Activated naive CD8-positive, alpha-beta T cell treated with anti-CD3 and anti-CD28 coated beads, Interleukin-2, amount 50 U/mL, for 24 hours (primary cell): Measurements from ENCODE around the gene FAM222A.

Experiments
- ATAC-seq: fragments of 150-1000 bp; cut with Tn5 transposase; one replicate; pipeline ENCODE4 v1.10.0; 2021
- DNase-seq: peaks from one replicate; pipeline ENCODE4 v3.0.0; 2021
- H3K27ac Mint-ChIP-seq: one replicate; pipeline ENCODE4 v1.8.0; 2021; ENCODE audit warnings: mild to moderate bottlenecking, mixed read lengths
- H3K27me3 Mint-ChIP-seq: one replicate; pipeline ENCODE4 v1.8.0; 2021; ENCODE audit warnings: mixed read lengths
- H3K36me3 Mint-ChIP-seq: one replicate; pipeline ENCODE4 v1.8.0; 2021; ENCODE audit warnings: low read depth, mixed read lengths
- H3K4me1 Mint-ChIP-seq: one replicate; pipeline ENCODE4 v1.8.0; 2021; ENCODE audit warnings: mixed read lengths
- H3K4me3 Mint-ChIP-seq: one replicate; pipeline ENCODE4 v1.8.0; 2021; ENCODE audit warnings: mild to moderate bottlenecking, moderate library complexity, mixed read lengths
- H3K9me3 Mint-ChIP-seq: one replicate; pipeline ENCODE4 v1.8.0; 2021; ENCODE audit warnings: mixed read lengths

The FAM222A gene

DNA sequence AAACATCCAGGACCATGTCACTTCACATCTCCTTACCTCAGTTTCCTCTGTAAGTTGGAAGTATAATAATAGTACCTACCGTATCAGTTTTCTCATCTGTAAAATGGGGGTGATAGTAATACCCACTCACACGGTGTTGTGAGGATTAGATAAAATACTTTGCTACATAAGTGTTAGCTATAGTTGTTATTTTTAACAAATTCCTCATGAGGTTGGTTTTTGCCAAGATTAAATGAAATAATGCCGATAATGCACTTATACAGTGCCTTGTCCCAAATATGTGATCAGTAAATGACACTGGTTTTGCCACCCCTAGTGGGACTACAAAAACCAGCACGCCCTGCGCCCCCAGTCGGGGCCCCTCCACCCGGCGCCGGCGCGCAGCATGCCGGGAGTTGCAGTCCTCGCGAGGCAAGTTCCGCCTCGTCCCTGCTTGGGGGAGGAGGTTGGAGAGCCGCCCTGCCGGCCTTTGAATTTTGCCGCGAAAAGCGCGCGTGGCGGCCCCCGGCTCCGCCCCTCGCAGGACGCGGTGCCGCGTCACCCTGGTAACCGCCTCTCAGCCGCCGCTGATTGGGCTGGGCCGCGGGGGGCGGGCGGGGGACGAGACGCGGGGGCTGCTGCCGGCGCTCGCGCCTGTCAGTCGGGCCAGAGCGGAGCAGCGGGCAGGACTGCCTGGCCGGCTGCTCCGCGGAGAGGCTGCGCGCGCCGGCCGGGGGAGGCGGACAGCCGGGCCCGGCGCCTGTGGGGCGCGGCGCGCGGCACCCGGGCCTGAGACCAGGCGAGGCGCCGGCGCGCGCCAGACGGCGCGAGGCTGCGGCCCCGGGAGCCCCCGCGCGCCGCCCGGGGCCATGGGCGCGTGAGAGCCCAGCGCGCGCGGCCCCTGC is at the start of gene FAM222A:
Gene FAM222A (plus strand): TSS at position 639 of the 884 bp plus-strand sequence. CDS start 30,322 bp downstream, outside the sequence.
- Mint-ChIP-seq H3K4me3 (peak within 1 kb of the TSS; percentile 53), H3K9me3 (no peaks in the 10 kb centered on the region), H3K27ac (no peak within 1 kb of the TSS), H3K27me3 (peaks cover 50% of the 10 kb centered on the region), H3K36me3 (no peaks in the 10 kb centered on the region), H3K4me1 (peaks cover 4% of the 10 kb centered on the region)
- ATAC-seq, result peak; percentile 93
- peak; percentile 94 for DNase-seq

DNA sequence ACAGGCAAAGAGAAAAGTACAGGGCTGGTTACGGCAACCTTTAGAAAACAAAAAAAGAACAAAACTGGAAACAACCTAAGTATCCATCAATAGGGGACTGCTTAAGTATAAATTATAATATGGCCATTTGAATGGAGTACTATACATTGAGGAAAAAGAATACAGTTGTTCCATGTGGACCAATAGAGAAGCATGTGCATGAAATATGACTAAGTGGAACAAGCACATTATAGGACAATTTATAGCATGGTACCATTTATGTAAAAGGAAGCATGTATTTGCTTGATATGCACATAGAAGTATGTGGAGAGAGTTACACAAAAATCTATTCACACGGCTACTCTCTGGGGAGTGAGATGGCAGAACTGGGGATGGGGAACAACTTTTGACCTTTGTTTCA is 49.2 kb upstream of the FAM222A start:
- Mint-ChIP-seq H3K4me1 (no peaks in the 10 kb centered on the region), H3K36me3 (no peaks in the 10 kb centered on the region), H3K27ac (no peak overlapping the region), H3K9me3 (no peaks in the 10 kb centered on the region), H3K27me3 (peaks cover 3% of the 10 kb centered on the region), H3K4me3 (no peak overlapping the region)
- ATAC-seq (no peak), DNase-seq (no peak)

DNA sequence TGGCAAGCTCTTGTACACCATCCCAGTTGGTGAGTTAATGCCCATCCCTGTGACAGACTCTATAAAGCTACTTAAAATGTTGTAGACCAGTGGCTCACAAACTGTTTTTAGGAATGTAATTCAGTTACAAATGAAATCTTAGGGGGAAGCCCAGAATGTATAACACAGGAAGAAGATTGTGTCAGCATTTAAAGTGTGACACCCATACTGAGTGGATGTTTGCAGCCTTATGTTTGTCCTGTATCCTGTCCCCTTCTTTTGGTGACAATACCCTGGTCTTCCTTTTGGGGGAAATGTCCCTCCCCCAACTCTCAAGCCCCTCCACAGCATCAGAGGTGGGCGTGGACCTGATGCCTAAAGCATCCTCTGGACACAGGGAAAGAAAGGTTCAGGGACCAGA is 47.6 kb upstream of the FAM222A start:
- Mint-ChIP-seq H3K9me3 (no peaks in the 10 kb centered on the region), H3K4me3 (no peak overlapping the region), H3K27ac (no peak overlapping the region), H3K27me3 (peaks cover 3% of the 10 kb centered on the region), H3K36me3 (no peaks in the 10 kb centered on the region), H3K4me1 (no peaks in the 10 kb centered on the region)
- no peak for DNase-seq
- no peak for ATAC-seq

DNA sequence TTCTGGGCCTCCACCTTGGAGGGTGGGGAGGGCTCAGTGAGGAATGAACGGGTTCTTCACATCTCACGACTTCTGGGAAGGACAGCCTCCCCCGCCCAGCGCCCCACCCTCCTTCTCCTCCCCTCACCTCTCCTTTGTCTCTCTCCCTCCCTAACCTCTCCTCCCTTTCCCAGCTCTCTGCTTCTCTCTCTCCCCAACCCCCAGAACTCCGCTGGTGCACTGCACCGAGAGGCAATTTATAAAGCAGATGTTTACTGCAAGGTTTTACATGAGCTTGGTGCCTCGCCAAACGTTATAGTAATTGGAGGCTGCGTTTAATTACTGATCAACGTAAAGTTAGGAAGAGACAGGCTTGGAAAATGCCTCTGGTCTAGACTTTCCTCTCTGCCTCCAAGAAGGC is 42.9 kb upstream of the FAM222A start:
- peaks cover 7% of the 10 kb centered on the region for H3K27me3 Mint-ChIP-seq
- H3K27ac Mint-ChIP-seq, result no peak overlapping the region
- H3K36me3 Mint-ChIP-seq, result no peaks in the 10 kb centered on the region
- H3K9me3 Mint-ChIP-seq, result no peaks in the 10 kb centered on the region
- no peak overlapping the region for H3K4me3 Mint-ChIP-seq
- DNase-seq (no peak), ATAC-seq (no peak)
- no peaks in the 10 kb centered on the region for H3K4me1 Mint-ChIP-seq

DNA sequence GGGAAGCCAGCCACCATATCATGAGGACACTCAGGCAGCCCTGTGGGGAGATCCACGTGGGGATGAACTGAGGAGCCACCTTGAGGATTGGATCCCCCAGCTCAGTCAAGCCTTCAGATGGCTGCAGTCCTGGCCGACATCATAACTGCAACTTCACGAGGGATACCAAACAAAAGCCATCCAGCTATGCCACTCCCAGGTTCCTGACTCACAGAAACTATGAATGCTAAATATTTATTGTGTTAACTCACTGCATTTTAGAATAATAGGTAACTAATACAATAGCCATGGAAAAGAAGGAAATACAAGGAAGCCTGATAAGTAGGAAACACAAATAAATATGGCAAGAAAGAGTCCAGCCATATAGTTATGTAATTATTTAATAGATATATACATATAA is 42.1 kb upstream of the FAM222A start:
- H3K9me3 Mint-ChIP-seq, result no peaks in the 10 kb centered on the region
- H3K36me3 Mint-ChIP-seq, result no peaks in the 10 kb centered on the region
- no peak overlapping the region for H3K27ac Mint-ChIP-seq
- DNase-seq, result no peak
- no peaks in the 10 kb centered on the region for H3K4me1 Mint-ChIP-seq
- peaks cover 11% of the 10 kb centered on the region for H3K27me3 Mint-ChIP-seq
- ATAC-seq, result no peak
- H3K4me3 Mint-ChIP-seq, result no peak overlapping the region

DNA sequence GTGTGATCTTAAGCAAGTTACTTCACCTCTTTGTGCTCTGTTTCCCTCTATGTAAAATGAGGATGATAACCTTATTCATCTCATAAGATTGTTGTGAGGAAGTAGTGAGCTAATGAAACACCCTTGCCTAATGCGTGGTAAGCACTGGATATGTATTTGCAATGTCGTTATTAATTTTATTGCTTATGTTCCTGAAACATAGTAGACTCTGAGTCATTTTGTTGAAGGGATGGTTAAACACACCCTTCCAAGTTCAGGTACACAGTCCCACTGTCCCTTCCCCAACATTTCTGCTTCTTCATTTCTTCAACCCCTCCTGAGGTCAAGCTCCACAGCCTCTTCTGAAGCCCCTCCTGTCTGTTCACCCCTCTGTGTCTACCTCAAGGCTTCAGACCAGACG is 40.2 kb upstream of the FAM222A start:
- no peaks in the 10 kb centered on the region for H3K9me3 Mint-ChIP-seq
- H3K4me1 Mint-ChIP-seq, result no peaks in the 10 kb centered on the region
- DNase-seq, result no peak
- H3K4me3 Mint-ChIP-seq, result no peak overlapping the region
- no peak for ATAC-seq
- H3K27me3 Mint-ChIP-seq, result peaks cover 16% of the 10 kb centered on the region
- no peak overlapping the region for H3K27ac Mint-ChIP-seq
- no peaks in the 10 kb centered on the region for H3K36me3 Mint-ChIP-seq

DNA sequence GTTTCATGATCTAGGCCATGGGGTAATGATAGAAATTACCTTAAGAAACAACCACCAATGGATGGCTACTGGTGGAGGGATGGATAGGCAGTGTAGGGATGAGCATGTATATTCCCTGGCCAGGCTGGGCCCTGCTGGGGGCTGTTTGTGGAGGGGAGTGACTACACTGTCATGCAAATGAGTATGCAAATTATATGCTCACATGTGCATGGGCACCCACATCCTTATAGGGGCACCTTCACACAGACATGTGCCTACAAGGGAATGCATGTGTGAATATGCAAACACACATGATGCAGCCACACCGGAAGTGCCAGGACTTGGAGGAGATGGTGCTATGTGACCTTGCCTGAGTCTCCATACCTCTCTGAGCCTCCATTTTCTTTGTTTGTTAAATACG is 39.7 kb upstream of the FAM222A start:
- no peak overlapping the region for H3K4me3 Mint-ChIP-seq
- no peak overlapping the region for H3K27ac Mint-ChIP-seq
- no peaks in the 10 kb centered on the region for H3K4me1 Mint-ChIP-seq
- no peak for DNase-seq
- no peaks in the 10 kb centered on the region for H3K36me3 Mint-ChIP-seq
- peaks cover 16% of the 10 kb centered on the region for H3K27me3 Mint-ChIP-seq
- ATAC-seq, result no peak
- H3K9me3 Mint-ChIP-seq, result no peaks in the 10 kb centered on the region

DNA sequence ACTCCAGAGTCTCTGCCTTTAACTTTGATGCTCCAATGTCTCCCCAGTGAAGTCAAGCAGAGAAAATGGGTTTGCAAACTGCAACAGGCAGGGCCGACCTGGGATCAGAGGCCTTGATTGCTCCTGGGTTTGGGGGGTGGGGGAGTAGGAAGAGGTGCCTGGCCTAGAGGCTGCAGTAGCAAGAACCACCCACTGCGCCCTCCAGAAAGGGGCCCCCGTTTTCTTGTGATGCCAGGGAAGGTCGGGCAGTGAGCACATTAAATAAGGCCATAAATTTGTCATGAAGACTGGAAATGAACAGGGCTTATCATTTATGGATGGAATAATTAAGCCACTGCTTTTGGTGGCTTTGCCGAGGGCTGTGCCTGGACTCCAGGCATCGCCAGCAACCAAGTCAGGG is 38.2 kb upstream of the FAM222A start:
- ATAC-seq, result no peak

DNA sequence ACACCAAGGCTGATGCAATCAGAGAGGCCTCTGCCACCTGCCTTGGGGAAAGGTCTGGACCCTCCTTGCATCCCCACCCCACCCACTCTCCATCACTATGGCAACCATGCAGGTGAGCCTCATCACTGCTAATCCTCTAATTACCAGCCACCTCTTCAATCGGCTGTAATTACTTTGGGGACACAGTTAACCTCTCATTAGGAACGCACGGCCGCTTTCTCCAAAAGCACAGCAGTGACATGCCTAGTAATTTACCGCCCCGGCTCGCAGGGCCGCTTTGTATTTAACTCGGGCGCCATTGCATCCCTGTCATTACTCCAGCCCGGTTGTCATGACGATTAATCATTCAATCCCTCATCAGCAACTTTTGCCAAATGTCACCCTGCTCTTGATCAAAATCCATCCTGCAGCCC is 36.3 kb upstream of the FAM222A start:
- no peak overlapping the region for H3K4me3 Mint-ChIP-seq
- no peaks in the 10 kb centered on the region for H3K36me3 Mint-ChIP-seq
- no peak overlapping the region for H3K27ac Mint-ChIP-seq
- H3K27me3 Mint-ChIP-seq, result peaks cover 18% of the 10 kb centered on the region
- no peaks in the 10 kb centered on the region for H3K9me3 Mint-ChIP-seq
- no peaks in the 10 kb centered on the region for H3K4me1 Mint-ChIP-seq
- DNase-seq, result no peak
- ATAC-seq, result no peak

More for the DNA sequence above, 38.2 kb upstream of the FAM222A start:
- H3K4me3 Mint-ChIP-seq, result no peak overlapping the region
- no peaks in the 10 kb centered on the region for H3K4me1 Mint-ChIP-seq
- no peaks in the 10 kb centered on the region for H3K36me3 Mint-ChIP-seq
- H3K9me3 Mint-ChIP-seq, result no peaks in the 10 kb centered on the region
- DNase-seq, result no peak
- H3K27me3 Mint-ChIP-seq, result peaks cover 16% of the 10 kb centered on the region
- H3K27ac Mint-ChIP-seq, result no peak overlapping the region

DNA sequence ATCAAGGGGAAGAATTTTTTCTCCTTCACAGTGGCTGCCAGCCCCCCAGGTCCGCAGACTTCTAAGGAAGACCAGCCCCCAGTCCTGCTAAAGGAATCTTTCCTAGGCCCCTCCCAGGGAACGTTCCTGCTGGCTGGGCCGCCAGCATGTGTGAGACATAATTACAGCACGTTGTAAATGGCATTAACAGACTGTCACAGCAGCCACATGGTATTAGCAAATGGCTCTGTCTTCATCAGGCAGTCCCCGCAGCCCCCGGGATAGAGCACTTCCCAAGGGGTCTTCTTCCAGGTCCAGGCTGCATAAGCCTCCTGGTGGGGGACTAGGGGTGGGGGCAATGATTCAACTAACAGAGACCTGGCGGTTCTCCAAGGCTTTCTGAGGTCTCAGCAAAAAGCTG is 34.9 kb upstream of the FAM222A start:
- no peaks in the 10 kb centered on the region for H3K36me3 Mint-ChIP-seq
- H3K27me3 Mint-ChIP-seq, result peaks cover 22% of the 10 kb centered on the region
- ATAC-seq (no peak), DNase-seq (no peak)
- no peak overlapping the region for H3K4me3 Mint-ChIP-seq
- H3K9me3 Mint-ChIP-seq, result no peaks in the 10 kb centered on the region
- H3K27ac Mint-ChIP-seq, result no peak overlapping the region
- H3K4me1 Mint-ChIP-seq, result no peaks in the 10 kb centered on the region

DNA sequence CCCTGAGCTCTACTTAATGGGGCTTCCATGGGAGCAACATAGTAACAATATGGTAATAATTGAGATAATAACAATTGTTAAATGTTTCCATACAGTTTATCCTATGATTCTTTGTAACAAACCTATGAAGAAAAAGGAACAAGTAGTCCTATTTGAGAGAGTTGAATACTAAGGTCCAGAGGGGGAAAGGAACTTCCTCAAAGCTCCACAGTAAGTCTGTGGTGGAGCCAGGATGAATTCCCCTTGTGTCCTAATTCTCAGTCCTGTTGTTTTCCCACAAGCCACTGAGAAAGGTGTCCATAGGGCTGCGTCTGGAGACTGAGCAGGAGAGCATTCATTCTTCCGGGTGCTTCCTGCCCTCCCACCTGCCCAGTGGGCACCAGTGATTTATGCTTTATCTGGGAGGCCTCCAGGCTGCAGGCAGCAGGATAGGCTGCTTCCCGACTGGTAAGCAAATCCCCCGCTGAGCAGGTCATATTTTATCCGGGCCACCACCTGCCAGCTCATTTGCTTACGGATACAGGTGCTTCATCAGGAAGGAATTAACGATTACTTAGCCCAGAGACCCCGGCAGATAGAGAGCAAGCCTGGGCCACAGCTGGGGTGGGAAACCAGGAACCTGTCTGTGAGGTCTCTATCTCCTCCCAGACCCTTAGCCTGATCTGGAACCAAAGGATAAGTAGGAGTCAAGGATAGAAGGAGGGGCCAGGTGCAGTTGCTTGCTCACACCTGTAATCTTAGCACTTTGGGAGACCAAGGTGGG is 33.9 kb upstream of the FAM222A start:
- Mint-ChIP-seq H3K4me1 (no peaks in the 10 kb centered on the region), H3K9me3 (no peaks in the 10 kb centered on the region), H3K4me3 (no peak overlapping the region), H3K36me3 (no peaks in the 10 kb centered on the region), H3K27ac (no peak overlapping the region), H3K27me3 (peaks cover 21% of the 10 kb centered on the region)
- ATAC-seq (no peak), DNase-seq (no peak)

DNA sequence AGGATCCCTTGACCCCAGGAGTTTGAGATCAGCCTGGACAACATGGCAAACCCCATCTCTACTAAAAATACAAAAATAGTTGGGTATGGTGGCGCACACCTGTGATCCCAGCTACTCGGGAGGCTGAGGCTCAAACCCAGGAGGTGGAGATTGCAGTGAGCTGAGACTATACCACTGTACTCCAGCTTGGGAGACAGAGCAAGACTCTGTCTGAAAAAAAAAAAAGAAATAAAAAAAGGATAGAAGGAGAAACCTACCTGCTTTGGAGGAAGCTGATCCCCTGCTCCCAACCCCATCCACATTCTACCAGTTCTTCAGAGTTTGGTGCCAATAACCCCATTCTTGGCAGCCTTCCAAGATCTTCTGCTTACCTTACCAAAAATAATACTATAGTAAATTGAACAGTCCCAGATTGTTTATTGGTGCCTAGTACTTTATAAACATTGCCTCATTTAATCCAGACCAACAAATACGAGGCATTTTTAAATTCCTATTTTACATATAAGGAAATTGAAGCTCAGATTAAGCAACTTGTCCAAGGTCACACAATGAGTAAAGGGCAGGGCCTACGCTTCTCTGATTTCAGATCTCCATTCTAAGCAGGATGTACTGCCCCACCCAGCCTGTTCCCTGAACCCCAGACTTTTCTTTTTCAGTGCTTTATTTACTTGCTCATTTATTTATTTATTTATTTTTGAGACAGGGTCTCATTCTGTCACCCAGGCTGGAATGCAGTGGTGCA is 33.2 kb upstream of the FAM222A start:
- Mint-ChIP-seq H3K27me3 (peaks cover 19% of the 10 kb centered on the region), H3K27ac (no peak overlapping the region), H3K4me1 (no peaks in the 10 kb centered on the region), H3K36me3 (no peaks in the 10 kb centered on the region), H3K4me3 (no peak overlapping the region), H3K9me3 (no peaks in the 10 kb centered on the region)
- ATAC-seq, result no peak
- no peak for DNase-seq

DNA sequence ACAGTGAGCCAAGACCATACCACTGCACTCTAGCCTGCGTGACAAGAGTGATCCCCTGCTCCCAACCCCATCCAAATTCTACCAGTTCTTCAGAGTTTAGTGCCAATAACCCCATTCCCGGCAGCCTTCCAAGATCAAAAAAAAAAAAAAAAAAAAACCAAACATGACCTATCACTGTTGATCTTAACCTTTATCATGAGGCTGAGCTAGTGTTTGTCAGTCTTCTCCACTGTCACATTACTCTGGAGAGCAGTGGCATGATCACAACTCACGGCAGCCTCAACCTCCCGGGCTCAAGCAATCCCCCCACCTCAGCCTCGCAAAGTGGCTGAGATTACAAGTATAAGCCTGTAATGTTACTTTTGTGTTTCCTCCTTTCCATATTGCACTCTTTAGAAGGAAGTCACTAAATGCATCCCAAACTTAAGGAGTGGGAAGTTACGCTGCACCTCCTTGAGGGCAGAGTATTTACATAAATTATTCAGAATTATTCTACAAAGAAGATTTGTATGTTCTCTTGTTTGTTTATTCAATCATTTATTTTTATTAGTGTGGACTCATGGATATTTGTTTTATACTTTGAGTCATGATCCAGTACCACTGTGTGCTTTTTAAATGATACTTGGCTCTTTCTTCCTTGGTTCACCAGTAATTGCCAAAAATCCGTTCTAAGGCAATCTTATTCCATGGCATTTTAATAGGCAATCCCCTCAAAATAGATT is 31.5 kb upstream of the FAM222A start:
- Mint-ChIP-seq H3K36me3 (no peaks in the 10 kb centered on the region), H3K9me3 (no peaks in the 10 kb centered on the region), H3K27ac (no peak overlapping the region), H3K4me1 (no peaks in the 10 kb centered on the region), H3K4me3 (no peak overlapping the region), H3K27me3 (peaks cover 8% of the 10 kb centered on the region)
- no peak for DNase-seq
- ATAC-seq, result no peak

DNA sequence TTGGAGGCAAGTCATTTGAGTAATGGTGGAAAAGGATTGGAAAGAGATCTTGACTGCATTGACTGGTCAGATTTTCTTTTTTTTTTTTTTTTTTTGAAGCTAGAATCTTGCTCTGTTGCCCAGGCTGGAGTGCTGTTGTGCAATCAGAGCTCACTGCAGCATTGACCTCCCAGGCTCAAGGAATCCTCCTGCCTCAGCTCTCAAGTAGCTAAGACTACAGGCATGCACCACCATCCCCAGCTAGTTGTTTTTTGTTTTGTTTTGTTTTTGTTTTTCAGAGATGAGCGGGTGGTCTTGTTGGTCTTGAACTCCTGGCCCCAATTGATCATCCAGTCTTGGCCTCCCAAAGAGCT is 30.9 kb upstream of the FAM222A start:
- no peak overlapping the region for H3K27ac Mint-ChIP-seq
- ATAC-seq (no peak), DNase-seq (no peak)
- no peak overlapping the region for H3K4me3 Mint-ChIP-seq
- H3K36me3 Mint-ChIP-seq, result no peaks in the 10 kb centered on the region
- H3K4me1 Mint-ChIP-seq, result no peaks in the 10 kb centered on the region
- H3K9me3 Mint-ChIP-seq, result no peaks in the 10 kb centered on the region
- peaks cover 7% of the 10 kb centered on the region for H3K27me3 Mint-ChIP-seq
